Loucy (cell line): ENCODE data around the gene SORT1.

Experiments
- H2AFZ ChIP-seq: fragments of 200-600 bp; sonication (generic); 2 replicates; pipeline ENCODE4 v1.6.0; 2016; ENCODE audit warnings: antibody characterized with exemption, mild to moderate bottlenecking, low read length, moderate library complexity
- H3F3A ChIP-seq: fragments of 200-600 bp; 2 replicates; pipeline ENCODE4 v1.6.0; 2016; ENCODE audit warnings: antibody characterized with exemption, low read depth, mild to moderate bottlenecking
- H3K27me3 ChIP-seq: fragments of 200-600 bp; sonication (generic); 2 replicates; pipeline ENCODE4 v1.6.1; 2014; ENCODE audit warnings: low read length, mild to moderate bottlenecking; ENCODE audit not compliant: insufficient read depth, poor library complexity, severe bottlenecking
- H3K36me3 ChIP-seq: fragments of 200-600 bp; sonication (generic); 2 replicates; pipeline ENCODE4 v1.6.1; 2016; ENCODE audit warnings: low read length; ENCODE audit not compliant: insufficient read depth
- H3K4me1 ChIP-seq: fragments of 200-600 bp; sonication (generic); 2 replicates; pipeline ENCODE4 v1.5.1; 2014; ENCODE audit warnings: low read length, mild to moderate bottlenecking; ENCODE audit not compliant: insufficient read depth, poor library complexity, severe bottlenecking
- H3K4me2 ChIP-seq: fragments of 200-600 bp; sonication (generic); 2 replicates; pipeline ENCODE4 v1.6.0; 2014; ENCODE audit warnings: antibody characterized with exemption, low read length, low read depth, mild to moderate bottlenecking; ENCODE audit not compliant: poor library complexity, severe bottlenecking
- H3K4me3 ChIP-seq: fragments of 200-600 bp; sonication (generic); 2 replicates; pipeline ENCODE4 v1.5.1; 2014; ENCODE audit warnings: low read length, mild to moderate bottlenecking, mixed read lengths; ENCODE audit not compliant: poor library complexity, severe bottlenecking
- H3K79me2 ChIP-seq: fragments of 200-600 bp; sonication (generic); 2 replicates; pipeline ENCODE4 v1.6.1; 2014; ENCODE audit warnings: low read length; ENCODE audit not compliant: insufficient read depth
- H3K9ac ChIP-seq: fragments of 200-600 bp; sonication (generic); 2 replicates; pipeline ENCODE4 v1.6.0; 2014; ENCODE audit warnings: mild to moderate bottlenecking, low read depth, low read length, moderate library complexity; ENCODE audit not compliant: poor library complexity, severe bottlenecking
- H3K9me2 ChIP-seq: fragments of 200-600 bp; sonication (generic); replicated peaks from 2 replicates; pipeline ENCODE4 v1.6.1; 2016; ENCODE audit warnings: low read depth, low read length, mixed read lengths
- H3K9me3 ChIP-seq: fragments of 200-600 bp; sonication (generic); 2 replicates; pipeline ENCODE4 v1.6.1; 2014; ENCODE audit warnings: mild to moderate bottlenecking, antibody characterized with exemption, low read length, low read depth; ENCODE audit not compliant: insufficient read depth
- H4K20me1 ChIP-seq: fragments of 200-600 bp; sonication (generic); 2 replicates; pipeline ENCODE4 v1.6.0; 2014; ENCODE audit warnings: antibody characterized with exemption, low read length, mild to moderate bottlenecking; ENCODE audit not compliant: insufficient read depth, poor library complexity, severe bottlenecking
- CTCF ChIP-seq: fragments of 200-600 bp; sonication (generic); conservative IDR thresholded peaks from 2 replicates; pipeline ENCODE4 v1.5.1; 2014; ENCODE audit warnings: mild to moderate bottlenecking, antibody characterized with exemption, low read length
- EZH2phosphoT487 ChIP-seq: fragments of 200-600 bp; IDR thresholded peaks from 2 replicates; pipeline ENCODE4 v1.6.1; 2018; ENCODE audit warnings: antibody characterized with exemption, mild to moderate bottlenecking, moderate library complexity, borderline replicate concordance

SORT1 gene

DNA sequence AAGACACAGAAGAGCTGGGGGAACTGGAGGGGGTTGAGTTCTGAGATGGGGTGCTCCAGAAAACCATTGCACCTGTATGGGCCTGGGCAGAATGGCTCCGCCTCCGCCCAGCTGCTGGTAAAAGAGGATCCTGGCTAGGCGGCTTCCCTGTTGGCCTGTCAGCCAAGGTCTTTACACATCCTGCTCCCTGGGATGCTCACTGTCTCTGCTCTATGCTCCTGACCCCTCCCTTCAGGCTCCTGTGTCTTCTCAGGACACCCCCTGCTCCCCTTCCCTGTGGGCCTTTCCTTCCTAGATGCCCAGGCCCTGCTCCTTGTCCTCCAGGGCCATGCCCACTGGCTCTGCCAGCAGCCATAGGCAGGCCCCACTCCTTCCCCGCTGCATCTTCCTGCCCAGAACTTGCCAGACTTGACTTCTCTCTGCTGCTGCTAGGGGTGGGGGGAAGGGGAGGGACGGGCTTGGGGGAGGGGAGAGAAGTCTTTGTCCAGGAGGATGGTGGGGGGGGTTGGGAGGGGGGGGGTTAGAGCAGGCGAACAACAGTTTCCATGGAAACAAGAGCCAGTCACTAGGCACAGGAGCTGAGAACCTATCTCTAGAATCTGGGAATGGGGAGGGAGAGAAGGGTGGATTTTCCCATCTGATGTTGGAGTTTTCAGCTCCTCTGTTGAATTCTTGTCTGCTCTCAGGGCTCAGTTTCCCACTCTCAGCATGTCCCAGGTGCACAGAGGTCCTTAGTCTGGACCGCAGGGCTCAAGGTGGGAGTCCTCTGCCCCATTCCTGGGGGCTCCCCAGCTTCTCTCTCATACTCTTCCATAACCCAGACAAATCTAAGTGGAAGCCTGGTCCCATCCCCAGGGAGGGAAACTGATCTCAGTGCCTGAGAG, 137.8 kb downstream of the SORT1 start:
- Histone ChIP-seq H3K79me2 (no peaks in the 10 kb centered on the region), H3K4me2 (no peak overlapping the region), H3K36me3 (no peaks in the 10 kb centered on the region), H2AFZ (no peak overlapping the region), H3K9ac (no peak overlapping the region), H3K9me3 (no peaks in the 10 kb centered on the region), H3K27me3 (no peaks in the 10 kb centered on the region), H4K20me1 (no peaks in the 10 kb centered on the region), H3K4me3 (no peak overlapping the region), H3F3A (no peaks in the 10 kb centered on the region), H3K9me2 (no peaks in the 10 kb centered on the region), H3K4me1 (no peaks in the 10 kb centered on the region)
- TF ChIP-seq CTCF (no peak), EZH2phosphoT487 (no peak)
